Stromal cell of bone marrow (primary cell): ENCODE measurements around the gene C17orf100.

ENCODE experiments used
- DNase-seq: peaks from one replicate; pipeline ENCODE4 v3.0.0-alpha.2; 2012; ENCODE audit warnings: low read depth

C17orf100 gene

GRCh38 chr17:6669479-6670212 lies 18.1 kb downstream of the C17orf100 start:
- no peak for DNase-seq

- no peak for DNase-seq
These were observed 19.0 kb downstream of the C17orf100 start for GRCh38 chr17:6670571-6670970.

- DNase-seq, result no peak
These were observed 19.4 kb downstream of the C17orf100 start for GRCh38 chr17:6670999-6671398.

- DNase-seq, result no peak
These were observed 19.9 kb downstream of the C17orf100 start for GRCh38 chr17:6671431-6671830.

- no peak for DNase-seq
These were observed 23.0 kb downstream of the C17orf100 start for GRCh38 chr17:6674586-6674985.

- no peak for DNase-seq
These were observed 23.8 kb downstream of the C17orf100 start for GRCh38 chr17:6675201-6675825.

GRCh38 chr17:6676802-6677157 lies 25.2 kb downstream of the C17orf100 start:
- DNase-seq, result no peak

GRCh38 chr17:6677158-6677831 lies 25.7 kb downstream of the C17orf100 start:
- peak; percentile 31 for DNase-seq

- no peak for DNase-seq
These were observed 26.4 kb downstream of the C17orf100 start for GRCh38 chr17:6677946-6678345.

- no peak for DNase-seq
These were observed 27.7 kb downstream of the C17orf100 start for GRCh38 chr17:6679241-6679640.

- no peak for DNase-seq
These were observed 29.6 kb downstream of the C17orf100 start for GRCh38 chr17:6681176-6681575.

- no peak for DNase-seq
These were observed 30.1 kb downstream of the C17orf100 start for GRCh38 chr17:6681671-6682070.

GRCh38 chr17:6682339-6682738 lies 30.8 kb downstream of the C17orf100 start:
- DNase-seq, result no peak

- no peak for DNase-seq
These were observed 31.6 kb downstream of the C17orf100 start for GRCh38 chr17:6683081-6683684.

GRCh38 chr17:6683730-6684459 lies 32.3 kb downstream of the C17orf100 start:
- no peak for DNase-seq

GRCh38 chr17:6684460-6684783 lies 32.9 kb downstream of the C17orf100 start:
- DNase-seq, result no peak

- DNase-seq, result no peak
These were observed 33.6 kb downstream of the C17orf100 start for GRCh38 chr17:6684881-6685767.

GRCh38 chr17:6686026-6686425 lies 34.5 kb downstream of the C17orf100 start:
- no peak for DNase-seq

- no peak for DNase-seq
These were observed 37.4 kb downstream of the C17orf100 start for GRCh38 chr17:6688944-6689343.

- no peak for DNase-seq
These were observed 39.1 kb downstream of the C17orf100 start for GRCh38 chr17:6690641-6691040.

GRCh38 chr17:6691546-6691945 lies 40.0 kb downstream of the C17orf100 start:
- no peak for DNase-seq
